Thyroid gland (tissue), 4 donors: ENCODE data around the gene HOXA5. TPM values are rescaled to one million over a fixed set of nuclear protein-coding genes. Genes with fewer than 3 reads are reported as not detected.

Experiments
- DNase-seq, 2 donors: peaks; one replicate each; pipeline ENCODE4 v3.0.0-alpha.2; 2019
- H3K27ac ChIP-seq, 3 donors: fragments of 200-600 bp; sonication (generic); 1 replicate in 2 of 3; 2 replicates in 1 of 3; pipeline ENCODE4 v1.5.1; 2016 to 2019; ENCODE audit warnings: mild to moderate bottlenecking in 1 of 3, moderate library complexity in 1 of 3
- H3K27me3 ChIP-seq: fragments of 200-600 bp; sonication (generic); one replicate; pipeline ENCODE4 v1.5.1; 2019
- H3K36me3 ChIP-seq, 2 donors: fragments of 200-600 bp; sonication (generic); one replicate each; pipeline ENCODE4 v1.5.1; 2016 to 2019
- H3K4me1 ChIP-seq, 2 donors: fragments of 200-600 bp; sonication (generic); one replicate each; pipeline ENCODE4 v1.5.1; 2017 to 2019
- H3K4me3 ChIP-seq, 3 donors: fragments of 200-600 bp; sonication (generic); replicated peaks in 1 of 3; 1 replicate in 2 of 3; 2 replicates in 1 of 3; pipeline ENCODE4 v1.5.1; 2016; ENCODE audit warnings: mild to moderate bottlenecking in 1 of 3
- H3K9me3 ChIP-seq: fragments of 200-600 bp; sonication (generic); one replicate; pipeline ENCODE4 v1.5.1; 2017
- POLR2A ChIP-seq, 2 donors: fragments of 450-650 bp; IDR thresholded peaks; one replicate each; pipeline ENCODE4 v1.6.1; 2017; ENCODE audit warnings: antibody characterized with exemption in 2 of 2, mild to moderate bottlenecking in 2 of 2, moderate library complexity in 1 of 2
- WGBS, 2 donors: methylation state at CpG; one replicate each; pipeline ENCODE4 v1.1.5; 2017; 5-methylcytosine and 5-hydroxymethylcytosine counted together
- intact Hi-C: fragments of 100-400 bp; cut with DNase I; formaldehyde crosslinking; loops from one replicate; pipeline ENCODE4 v1.15.1; 2023
- total RNA-seq, 4 donors: library from RNA; depleted of rRNA; stranded (reverse); fragments of >200 nt; gene quantifications; one replicate each; pipeline ENCODE4 v1.2.3, GENCODE V29; 2016
- TF ChIP-seq, protein P1 (sequence below), 6 experiments: fragments of 200-600 bp in 3 of 6; fragments of 450-650 bp in 3 of 6; sonication (generic) in 3 of 6; IDR thresholded peaks; one replicate each; pipeline ENCODE4 v1.5.1; 2016 to 2019; ENCODE audit warnings: antibody characterized with exemption in 6 of 6, mild to moderate bottlenecking in 2 of 6, inconsistent platforms in 1 of 6, moderate library complexity in 1 of 6

The HOXA5 gene
- total RNA-seq, 4 donors from 2014 or later, result 2.0 to 4.4 (median 3.3) TPM

DNA sequence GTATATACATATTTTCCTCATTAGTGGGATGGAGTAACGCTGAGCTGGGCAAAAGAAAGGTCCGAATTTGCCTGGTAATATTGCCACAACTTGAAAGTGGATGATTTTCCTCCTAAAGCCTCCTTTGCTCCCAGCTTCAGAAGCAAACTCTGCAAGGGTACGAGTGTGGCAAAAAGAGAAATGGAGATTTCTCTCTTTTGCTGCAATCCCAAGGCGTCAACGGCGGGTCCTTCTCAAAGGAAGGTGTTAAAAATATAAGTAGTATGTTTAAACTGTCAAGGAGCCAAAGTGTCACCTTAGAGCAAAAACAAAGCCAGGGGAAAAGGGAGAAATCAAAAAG lies 28.6 kb downstream of the HOXA5 start:
- Histone ChIP-seq H3K4me3 (peak overlapping the region in 1 of 3 donors; percentile 5), H3K4me1 (peaks cover 0 to 11% of the 10 kb centered on the region in 2 donors), H3K27ac (peak overlapping the region; percentile 71 to 81 (median 80)), H3K27me3 (peaks cover 43% of the 10 kb centered on the region), H3K9me3 (no peaks in the 10 kb centered on the region), H3K36me3 (no peaks in the 10 kb centered on the region)
- intact Hi-C loops, result no loop called here
- no peak for TF ChIP-seq POLR2A (IDR thresholded peaks at IDR 0.05)
- TF ChIP-seq, protein P1, sequence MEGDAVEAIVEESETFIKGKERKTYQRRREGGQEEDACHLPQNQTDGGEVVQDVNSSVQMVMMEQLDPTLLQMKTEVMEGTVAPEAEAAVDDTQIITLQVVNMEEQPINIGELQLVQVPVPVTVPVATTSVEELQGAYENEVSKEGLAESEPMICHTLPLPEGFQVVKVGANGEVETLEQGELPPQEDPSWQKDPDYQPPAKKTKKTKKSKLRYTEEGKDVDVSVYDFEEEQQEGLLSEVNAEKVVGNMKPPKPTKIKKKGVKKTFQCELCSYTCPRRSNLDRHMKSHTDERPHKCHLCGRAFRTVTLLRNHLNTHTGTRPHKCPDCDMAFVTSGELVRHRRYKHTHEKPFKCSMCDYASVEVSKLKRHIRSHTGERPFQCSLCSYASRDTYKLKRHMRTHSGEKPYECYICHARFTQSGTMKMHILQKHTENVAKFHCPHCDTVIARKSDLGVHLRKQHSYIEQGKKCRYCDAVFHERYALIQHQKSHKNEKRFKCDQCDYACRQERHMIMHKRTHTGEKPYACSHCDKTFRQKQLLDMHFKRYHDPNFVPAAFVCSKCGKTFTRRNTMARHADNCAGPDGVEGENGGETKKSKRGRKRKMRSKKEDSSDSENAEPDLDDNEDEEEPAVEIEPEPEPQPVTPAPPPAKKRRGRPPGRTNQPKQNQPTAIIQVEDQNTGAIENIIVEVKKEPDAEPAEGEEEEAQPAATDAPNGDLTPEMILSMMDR (IDR thresholded peaks at IDR 0.05), result no peak
- 17 to 29% methylated on average over 6 of the region's 6 CpGs for WGBS, 2 donors
- no peak for DNase-seq

GRCh38 chr7:27113991-27114769 lies 29.3 kb downstream of the HOXA5 start:
- Histone ChIP-seq H3K4me1 (peaks cover 0 to 15% of the 10 kb centered on the region in 2 donors), H3K4me3 (peak overlapping the region in 1 of 3 donors; percentile 40), H3K36me3 (no peaks in the 10 kb centered on the region), H3K9me3 (no peaks in the 10 kb centered on the region), H3K27ac (peak overlapping the region; percentile 30 to 86 (median 85)), H3K27me3 (peaks cover 43% of the 10 kb centered on the region)
- intact Hi-C loops, result no loop called here
- TF ChIP-seq POLR2A (IDR thresholded peaks at IDR 0.05), result no peak
- TF ChIP-seq, protein P1 (IDR thresholded peaks at IDR 0.05), result no peak
- 4 to 28% methylated on average over 12 to 26 of the region's 26 CpGs for WGBS, 2 donors
- no peak for DNase-seq

DNA sequence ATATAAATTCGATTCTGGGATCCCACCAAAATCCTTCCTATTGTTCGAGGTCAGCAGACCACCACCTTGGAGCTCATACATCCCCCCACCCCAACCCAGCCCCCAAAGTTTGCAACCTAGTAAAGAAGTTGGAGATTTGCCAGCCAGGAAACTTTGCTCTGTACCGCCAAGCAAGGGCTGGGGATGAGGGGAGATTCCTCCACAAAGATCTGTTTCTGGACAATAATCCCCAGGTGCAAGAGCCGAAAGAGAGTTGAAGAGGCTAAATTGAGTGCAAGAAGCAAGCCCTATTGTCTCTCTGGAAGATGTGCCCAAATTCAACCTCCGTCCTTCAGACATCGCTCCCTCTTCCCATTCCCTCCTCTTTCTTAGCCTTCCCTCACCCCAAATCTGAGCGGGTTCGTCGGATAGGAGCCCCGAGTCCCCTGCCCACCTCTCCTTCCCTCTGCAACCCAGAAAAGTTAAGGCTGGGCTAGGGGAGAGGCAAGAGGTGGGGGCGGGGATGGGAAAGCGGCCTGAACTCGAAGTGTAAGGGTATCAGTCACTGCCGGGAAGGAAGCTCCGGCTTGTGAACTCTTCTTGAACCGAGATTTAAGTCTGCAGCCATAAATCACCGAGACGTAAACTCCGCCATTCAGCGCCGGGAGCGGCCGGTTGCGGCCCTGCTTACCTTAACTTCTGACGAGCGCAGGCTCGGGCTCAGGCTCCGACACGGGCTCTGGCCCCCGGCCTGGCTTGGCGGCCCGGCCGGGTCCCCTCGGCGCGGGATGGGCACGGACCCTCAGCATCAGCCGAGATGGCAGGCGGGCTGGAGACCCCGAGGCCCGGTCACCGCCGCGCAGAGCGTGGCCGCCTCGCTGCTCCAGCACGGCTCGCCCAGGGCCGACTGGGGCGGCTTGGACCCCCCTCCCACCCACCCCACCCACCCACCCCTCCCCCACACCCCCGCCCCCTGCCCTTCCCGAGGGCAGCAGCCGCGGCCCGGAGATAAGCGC lies 30.2 kb downstream of the HOXA5 start:
- Histone ChIP-seq H3K4me3 (peak overlapping the region in 1 of 3 donors; percentile 40), H3K27ac (peak overlapping the region; percentile 30 to 86 (median 85)), H3K4me1 (peaks cover 0 to 15% of the 10 kb centered on the region in 2 donors), H3K27me3 (peaks cover 46% of the 10 kb centered on the region), H3K9me3 (no peaks in the 10 kb centered on the region), H3K36me3 (no peaks in the 10 kb centered on the region)
- DNase-seq, result no peak
- 10 to 14% methylated on average over 26 to 36 of the region's 57 CpGs for WGBS, 2 donors
- TF ChIP-seq, protein P1 (IDR thresholded peaks at IDR 0.05), result no peak
- TF ChIP-seq POLR2A (IDR thresholded peaks at IDR 0.05), result no peak
- intact Hi-C loops, result no loop called here

GRCh38 chr7:27112361-27112760 lies 31.1 kb downstream of the HOXA5 start:
- Histone ChIP-seq H3K27me3 (peaks cover 45% of the 10 kb centered on the region), H3K27ac (peak overlapping the region in 1 of 3 donors; percentile 86), H3K9me3 (no peaks in the 10 kb centered on the region), H3K36me3 (no peaks in the 10 kb centered on the region), H3K4me1 (peaks cover 0 to 11% of the 10 kb centered on the region in 2 donors), H3K4me3 (no peak overlapping the region)
- no peak for TF ChIP-seq POLR2A (IDR thresholded peaks at IDR 0.05)
- TF ChIP-seq, protein P1 (IDR thresholded peaks at IDR 0.05), result no peak
- intact Hi-C loops, result no loop called here
- DNase-seq, result no peak
- WGBS, 2 donors, result 19 to 22% methylated on average over 4 of the region's 4 CpGs
